Measurements from ENCODE around the gene CTR9. TPM values are rescaled to one million over a fixed set of nuclear protein-coding genes. Genes with fewer than 3 reads are reported as not detected.

The CTR9 gene
- total and polyA plus RNA-seq, 9 of the 15 experiments (the other 6 are each of a cell fraction or from before 2014, with no cell fraction given) = 25.4 to 79.3 (median 47.3) TPM

GRCh38 chr11:10808553-10809372, 57.7 kb downstream of the CTR9 start, which contains the start of gene EIF4G2 (continued):
- TF ChIP-seq HMBOX1 (IDR thresholded peaks at IDR 0.05) (no peak; the same call in 1 of the 2 replicates), PATZ1 (CRISPR knock-in tag; IDR thresholded peaks at IDR 0.05; ENCODE audit: borderline replicate concordance) (no peak), PKNOX1 (IDR thresholded peaks at IDR 0.05) (peak; percentile 95), HNRNPL (IDR thresholded peaks at IDR 0.05; ENCODE audit: low read depth, low read length) (peak; percentile 98), RB1 (IDR thresholded peaks at IDR 0.05; ENCODE audit: low read depth) (peak; percentile 42), MAFF (IDR thresholded peaks at IDR 0.05; ENCODE audit: low read length) (no peak), ZNF76 (CRISPR knock-in tag; IDR thresholded peaks at IDR 0.05; ENCODE audit: borderline replicate concordance) (no peak), ZNF324 (CRISPR knock-in tag; IDR thresholded peaks at IDR 0.05) (no peak), TSHZ1 (CRISPR knock-in tag; IDR thresholded peaks at IDR 0.05) (no peak), ZBTB17 (CRISPR knock-in tag; IDR thresholded peaks at IDR 0.05) (no peak), RBM34 (IDR thresholded peaks at IDR 0.05; ENCODE audit: borderline replicate concordance, insufficient read depth, low read length) (no peak), ATF7 (IDR thresholded peaks at IDR 0.05) (peak; percentile 84), KAT2B (IDR thresholded peaks at IDR 0.05; ENCODE audit: low read depth, low read length) (no peak), POLR2H (tag; IDR thresholded peaks at IDR 0.05; ENCODE audit: low read depth) (peak; percentile 99), PHB2 (IDR thresholded peaks at IDR 0.05; ENCODE audit: low read depth) (peak; percentile 57; the same call in 1 of the 2 replicates), MCM7 (IDR thresholded peaks at IDR 0.05) (no peak), KLF6 (CRISPR knock-in tag; IDR thresholded peaks at IDR 0.05; ENCODE audit: borderline replicate concordance) (peak; percentile 79; the same call in 1 of the 2 replicates), ZFP30 (CRISPR knock-in tag; IDR thresholded peaks at IDR 0.05; ENCODE audit: borderline replicate concordance) (no peak)
- TF ChIP-seq, protein P1, sequence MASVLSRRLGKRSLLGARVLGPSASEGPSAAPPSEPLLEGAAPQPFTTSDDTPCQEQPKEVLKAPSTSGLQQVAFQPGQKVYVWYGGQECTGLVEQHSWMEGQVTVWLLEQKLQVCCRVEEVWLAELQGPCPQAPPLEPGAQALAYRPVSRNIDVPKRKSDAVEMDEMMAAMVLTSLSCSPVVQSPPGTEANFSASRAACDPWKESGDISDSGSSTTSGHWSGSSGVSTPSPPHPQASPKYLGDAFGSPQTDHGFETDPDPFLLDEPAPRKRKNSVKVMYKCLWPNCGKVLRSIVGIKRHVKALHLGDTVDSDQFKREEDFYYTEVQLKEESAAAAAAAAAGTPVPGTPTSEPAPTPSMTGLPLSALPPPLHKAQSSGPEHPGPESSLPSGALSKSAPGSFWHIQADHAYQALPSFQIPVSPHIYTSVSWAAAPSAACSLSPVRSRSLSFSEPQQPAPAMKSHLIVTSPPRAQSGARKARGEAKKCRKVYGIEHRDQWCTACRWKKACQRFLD (CRISPR knock-in tag; IDR thresholded peaks at IDR 0.05) = peak; percentile 65; the same call in 1 of the 2 replicates
